HG02970 (cell line): ENCODE data around the gene TSGA10.
"Not testable (repeated sequence)": the region's sequence is repeated elsewhere in the genome, so short reads cannot be mapped to it uniquely, and the experiment has no call there.

ENCODE experiments used
- ATAC-seq: cut with Tn5 transposase; IDR thresholded peaks from one replicate; pipeline ENCODE4 v1.9.1; 2021; ENCODE audit warnings: mild to moderate bottlenecking, moderate library complexity, moderate number of reproducible peaks; ENCODE audit not compliant: unreplicated experiment, low FRiP score

TSGA10 gene

DNA sequence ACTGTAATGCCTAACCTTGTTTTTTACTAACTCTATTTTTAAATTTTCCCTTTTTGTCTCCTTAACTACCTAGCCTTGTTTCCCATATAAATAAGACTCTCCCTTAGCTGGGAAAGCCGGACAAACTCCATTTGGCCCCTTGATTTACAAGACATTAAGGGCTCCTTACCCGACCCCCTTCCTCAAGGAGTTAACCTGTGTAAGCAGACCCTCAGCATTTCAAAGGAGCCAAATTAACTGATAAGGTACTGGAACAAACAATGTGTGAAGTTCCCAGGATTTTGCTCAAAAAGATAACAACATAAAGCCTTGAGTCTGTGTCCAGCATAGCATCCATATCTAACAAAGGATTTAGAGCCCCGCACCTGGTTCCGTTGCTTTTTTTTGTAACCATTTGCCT is 72.9 kb downstream of the TSGA10 start:
- no peak for ATAC-seq

DNA sequence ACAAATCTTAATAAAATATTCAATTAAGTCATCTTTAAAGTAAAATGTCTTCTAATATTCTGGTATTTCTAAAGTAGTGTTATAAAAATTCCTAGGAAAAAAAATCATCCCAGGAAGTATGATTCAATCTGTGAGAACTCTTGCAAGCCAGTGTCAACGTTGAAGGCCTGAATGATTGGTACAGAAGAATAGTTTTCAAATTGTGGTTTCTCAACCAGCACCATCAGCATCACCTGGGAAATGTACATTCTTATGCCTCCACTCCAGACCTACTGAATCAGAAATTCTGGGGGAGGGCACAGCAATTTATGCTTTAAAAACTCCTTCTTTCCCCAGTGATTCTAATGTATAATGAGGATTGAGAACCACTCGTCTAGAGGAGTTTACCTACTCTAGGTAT is 75.5 kb downstream of the TSGA10 start:
- no peak for ATAC-seq

DNA sequence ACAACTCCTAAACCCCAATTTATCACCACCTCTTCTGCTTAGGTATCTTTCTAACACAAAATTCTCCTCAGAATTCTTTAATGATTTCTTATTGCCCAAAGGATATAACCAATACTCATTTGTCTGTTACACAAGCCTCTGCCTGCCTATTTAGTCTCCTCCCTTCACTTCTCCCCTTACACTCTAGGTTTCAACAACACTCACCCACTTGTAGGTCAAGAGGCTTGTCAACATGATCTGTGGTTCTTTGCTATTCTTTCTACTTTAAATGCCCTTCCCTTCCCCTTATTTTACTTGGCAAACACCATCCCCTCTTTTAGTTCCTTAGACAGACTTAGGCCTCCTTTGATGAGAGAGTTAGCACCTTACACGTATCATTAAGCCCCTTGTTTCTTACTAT is 82.2 kb downstream of the TSGA10 start:
- no peak for ATAC-seq

DNA sequence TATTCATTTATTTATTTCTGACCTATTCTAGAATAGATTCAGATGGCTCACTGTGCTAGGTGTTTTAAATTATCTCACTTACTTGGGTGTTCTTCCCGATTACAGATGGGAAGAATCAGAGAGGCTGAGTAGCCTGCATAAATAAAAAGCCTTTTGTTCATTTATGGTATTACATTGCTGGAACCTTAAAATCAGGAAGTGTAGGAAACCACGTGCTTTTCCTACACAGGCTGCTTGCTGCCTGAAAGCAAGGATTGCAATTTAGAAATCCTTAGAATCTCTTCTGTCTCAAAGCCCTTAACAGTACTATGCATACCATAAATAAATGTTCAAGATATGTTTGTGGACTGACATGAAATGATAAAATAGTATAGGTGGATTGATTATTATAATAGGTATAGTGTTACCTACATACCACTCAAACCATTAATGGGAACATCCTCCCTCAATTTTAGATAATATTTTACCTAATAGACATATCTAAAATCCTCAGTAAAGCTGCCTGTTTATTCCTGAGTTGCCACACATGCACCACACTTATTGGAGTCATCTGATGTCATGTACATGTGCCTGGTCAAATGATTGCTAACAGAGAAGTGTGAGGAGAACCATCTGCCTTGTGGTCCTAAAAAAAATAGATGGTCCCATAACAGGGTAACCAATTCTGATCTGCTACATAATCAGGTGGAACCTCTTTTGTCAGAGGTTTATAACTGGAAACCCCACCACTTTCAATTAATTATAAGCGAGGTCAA is 86.7 kb downstream of the TSGA10 start:
- ATAC-seq = no peak

DNA sequence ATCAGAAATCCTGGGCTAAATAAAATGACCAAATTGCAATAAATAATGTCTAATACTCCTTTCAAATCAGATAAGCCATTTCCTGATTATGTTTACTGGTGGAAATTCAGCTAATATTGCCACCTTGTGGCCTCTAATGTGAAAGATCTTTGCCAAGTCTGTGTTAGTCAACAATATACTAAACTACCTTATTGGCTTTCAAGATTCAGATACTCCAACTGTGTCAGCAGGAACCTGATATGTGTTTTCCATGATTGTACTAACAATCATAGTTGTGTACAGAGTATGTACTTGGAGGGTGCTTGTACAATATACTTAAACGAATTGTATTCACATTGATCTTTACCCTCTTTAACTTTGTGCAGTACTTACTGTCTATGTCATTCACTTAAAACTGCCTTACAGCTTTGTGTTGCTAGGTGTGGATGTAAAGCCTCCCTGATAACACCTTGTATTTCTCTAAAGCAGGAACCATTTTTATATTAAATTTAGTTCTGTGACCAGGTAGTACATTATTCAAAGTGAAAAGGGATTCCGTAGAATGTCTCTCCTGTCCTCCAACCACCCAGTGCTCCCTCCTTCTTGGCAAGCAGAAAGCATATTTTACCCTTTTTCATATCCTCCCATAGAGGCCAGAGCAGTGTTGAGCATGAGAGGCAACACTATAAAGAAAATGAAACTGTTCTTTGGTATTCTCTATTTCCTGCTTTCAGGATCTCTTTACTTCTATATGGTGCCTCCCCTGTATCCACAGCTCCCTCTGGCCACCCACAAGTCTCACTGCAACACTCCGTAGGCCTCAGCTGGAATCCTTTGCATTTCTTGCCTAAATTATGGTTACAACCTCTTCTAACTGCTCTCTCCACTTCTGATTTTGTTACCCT is 88.4 kb downstream of the TSGA10 start:
- peak; percentile 70 for ATAC-seq

DNA sequence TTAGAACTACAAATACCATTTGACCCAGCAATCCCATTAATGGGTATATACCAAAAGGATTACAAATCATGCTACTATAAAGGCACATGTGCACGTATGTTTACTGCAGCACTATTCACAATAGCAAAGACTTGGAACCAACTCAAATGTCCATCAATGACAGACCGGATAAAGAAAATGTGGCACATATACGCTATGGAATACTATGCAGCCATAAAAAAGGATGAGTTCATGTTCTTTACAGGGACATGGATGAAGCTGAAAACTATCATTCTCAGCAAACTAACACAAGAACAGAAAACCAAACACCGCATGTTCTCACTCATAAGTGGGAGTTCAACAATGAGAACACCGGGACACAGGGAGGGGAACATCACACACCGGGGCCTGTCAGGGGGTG is 105.6 kb downstream of the TSGA10 start:
- ATAC-seq = not testable (repeated sequence)

DNA sequence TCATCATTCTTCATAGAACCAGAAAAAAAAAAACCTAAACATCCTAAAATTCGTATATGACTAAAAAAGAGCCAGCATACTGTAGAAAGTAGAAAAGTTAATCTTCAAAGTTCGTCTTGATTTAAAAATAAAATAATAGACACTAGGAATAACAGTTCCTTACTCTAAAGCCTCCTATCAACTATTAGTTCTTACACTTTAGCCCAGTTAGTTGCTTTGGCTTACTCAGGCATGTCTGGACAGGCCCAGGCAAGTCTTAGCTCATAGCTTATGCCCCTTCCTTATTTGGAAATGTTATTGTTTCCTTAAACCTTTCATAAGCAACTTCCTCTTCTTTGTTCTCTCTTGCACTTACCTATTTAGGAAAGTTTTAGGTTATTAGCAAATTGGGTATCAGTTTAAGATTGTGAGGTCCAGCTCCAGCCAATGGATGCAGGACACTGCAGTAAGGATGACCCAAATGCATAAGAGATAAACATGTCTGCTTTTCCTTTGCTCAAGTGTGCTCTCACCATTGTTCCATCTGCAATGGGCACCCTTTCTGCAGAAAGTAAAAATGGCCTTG is 113.9 kb downstream of the TSGA10 start:
- ATAC-seq = not testable (repeated sequence)

DNA sequence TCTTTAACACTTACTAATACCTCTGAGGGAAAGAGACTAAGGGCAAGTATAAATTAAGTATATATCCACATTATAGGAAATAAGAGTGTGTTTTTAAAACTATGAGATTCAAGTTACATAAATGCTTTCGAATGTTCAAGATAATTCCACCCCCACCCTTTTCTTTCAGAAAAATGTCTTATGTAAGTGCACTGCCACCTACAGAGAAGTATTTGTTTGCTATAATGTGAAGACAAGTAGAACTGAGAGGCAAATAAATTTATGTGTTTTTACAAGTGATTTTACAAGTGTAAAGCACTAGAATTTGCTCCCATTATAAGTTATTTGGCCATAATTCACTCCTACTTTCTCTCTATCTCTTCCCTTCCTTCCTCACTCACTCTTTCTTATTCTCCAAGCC is 118.8 kb downstream of the TSGA10 start:
- ATAC-seq = no peak

DNA sequence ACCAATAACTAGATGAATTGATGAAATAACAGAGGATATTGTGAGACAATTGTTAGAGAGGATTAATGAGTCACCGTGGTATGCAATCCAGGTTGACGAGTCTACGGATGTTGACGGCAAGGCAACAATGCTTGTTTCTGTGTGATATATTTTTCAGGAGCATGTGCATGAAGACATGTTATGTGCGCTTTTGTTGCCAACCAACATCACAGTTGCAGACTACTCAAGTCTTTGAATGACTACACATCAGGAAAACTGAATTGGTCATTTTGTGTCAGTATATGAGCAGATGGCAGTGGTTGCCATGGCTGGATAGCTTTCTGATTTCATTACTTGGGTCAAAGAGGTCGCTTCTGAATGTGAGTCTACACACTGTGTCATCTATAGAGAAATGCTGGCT is 122.0 kb downstream of the TSGA10 start:
- no peak for ATAC-seq

DNA sequence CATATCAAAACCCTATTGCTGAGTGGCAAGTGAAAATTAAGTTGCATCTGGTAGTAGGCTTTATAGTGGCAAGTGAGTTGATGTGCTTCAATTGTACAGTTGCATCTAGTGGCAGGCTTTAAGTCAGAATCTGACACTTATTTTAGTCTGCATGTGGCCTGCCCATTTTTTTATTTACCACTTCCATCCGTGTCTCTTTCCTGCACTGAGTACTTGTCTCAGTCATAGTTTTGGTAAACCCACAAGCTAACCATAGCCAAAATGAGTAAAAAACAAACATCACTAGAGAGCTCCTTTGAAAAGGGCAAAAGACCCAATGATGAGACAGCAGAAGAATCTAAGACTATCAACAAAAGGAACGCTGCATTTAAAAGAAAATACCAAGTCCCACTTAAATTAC is 122.7 kb downstream of the TSGA10 start:
- ATAC-seq = no peak

DNA sequence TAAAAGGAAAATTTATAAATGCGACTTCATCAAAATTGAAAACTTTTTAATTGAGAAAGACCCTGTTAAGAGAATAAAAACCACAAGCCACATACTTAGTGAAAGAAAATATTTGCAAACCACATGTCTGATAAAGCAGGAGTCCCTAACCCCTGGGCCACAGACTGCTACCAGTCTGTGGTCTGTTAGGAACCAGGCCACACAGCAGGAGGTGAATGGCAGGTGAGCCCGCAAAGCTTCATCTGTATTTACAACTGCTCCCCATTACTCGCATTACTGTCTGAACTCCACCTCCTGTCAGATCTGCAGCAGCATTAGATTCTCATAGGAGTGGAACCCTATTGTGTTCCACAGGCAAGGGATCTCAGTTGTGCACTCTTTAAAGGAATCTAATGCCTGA is 123.3 kb downstream of the TSGA10 start:
- ATAC-seq = no peak

DNA sequence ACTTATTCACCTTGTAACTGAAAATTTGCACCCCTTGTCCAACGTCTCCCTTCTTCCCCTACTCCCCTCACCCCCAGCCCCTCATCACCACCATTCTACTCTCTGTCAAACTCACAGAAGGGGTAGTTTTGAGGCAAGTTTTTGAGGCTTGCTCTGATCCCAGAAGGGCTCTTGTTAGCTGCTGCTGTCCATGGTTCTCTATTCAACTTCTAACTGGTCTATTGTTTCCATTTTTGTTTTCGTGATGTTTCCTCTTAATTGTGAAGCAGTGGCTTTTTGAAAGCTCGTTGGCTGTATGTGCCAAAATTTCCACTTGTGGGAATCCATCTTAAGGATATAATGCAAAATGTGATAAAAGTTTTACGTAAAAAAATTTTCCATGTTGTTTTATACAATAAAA is 126.2 kb downstream of the TSGA10 start:
- ATAC-seq = no peak

DNA sequence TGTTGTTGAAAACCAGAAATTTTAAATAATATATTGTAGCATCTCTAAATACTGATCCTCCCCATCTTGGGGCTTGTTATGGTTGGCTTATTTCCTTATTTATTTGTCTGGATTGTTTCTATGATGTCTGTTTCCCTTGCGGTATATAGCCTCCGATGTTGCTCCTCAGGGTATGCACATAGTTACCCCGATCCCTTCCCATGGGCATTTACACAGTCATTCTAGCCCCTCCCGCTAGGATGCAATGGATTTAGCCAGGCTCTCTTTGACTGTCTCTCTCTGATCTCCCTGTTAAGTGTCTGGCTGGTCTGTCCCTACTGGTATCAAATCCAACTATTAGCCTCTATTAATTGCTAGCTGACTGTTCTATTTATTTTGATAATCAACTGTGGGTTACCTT is 126.9 kb downstream of the TSGA10 start:
- no peak for ATAC-seq

DNA sequence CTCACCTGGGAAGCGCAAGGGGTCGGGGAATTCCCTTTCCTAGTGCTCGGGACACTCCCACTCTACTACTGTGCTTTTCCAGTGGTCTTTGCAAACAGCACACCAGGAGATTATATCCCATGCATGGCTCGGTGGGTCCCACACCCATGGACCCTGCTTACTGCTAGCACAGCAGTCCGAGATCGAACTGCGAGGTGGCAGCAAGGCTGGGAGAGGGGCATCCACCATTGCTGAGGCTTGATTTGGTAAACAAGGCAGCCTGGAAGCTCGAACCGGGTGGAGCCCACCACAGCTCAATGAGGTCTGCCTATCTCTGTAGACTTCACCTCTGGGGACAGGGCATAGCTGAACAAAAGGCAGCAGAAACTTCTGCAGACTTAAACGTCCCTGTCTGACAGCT is 154.0 kb downstream of the TSGA10 start:
- no peak for ATAC-seq

DNA sequence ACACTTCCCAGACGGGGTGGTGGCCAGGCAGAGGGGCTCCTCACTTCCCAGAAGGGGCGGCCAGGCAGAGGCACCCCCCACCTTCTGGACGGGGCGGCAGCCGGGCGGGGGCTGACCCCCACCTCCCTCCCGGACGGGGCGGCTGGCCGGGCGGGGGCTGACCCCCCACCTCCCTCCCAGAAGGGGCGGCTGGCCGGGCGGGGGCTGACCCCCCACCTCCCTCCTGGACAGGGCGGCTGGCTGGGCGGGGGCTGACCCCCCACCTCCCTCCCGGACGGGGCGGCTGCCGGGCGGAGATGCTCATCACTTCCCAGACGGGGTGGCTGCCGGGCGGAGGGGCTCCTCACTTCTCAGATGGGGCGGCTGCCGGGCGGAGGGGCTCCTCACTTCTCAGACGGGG is 166.0 kb downstream of the TSGA10 start:
- ATAC-seq = not testable (repeated sequence)

DNA sequence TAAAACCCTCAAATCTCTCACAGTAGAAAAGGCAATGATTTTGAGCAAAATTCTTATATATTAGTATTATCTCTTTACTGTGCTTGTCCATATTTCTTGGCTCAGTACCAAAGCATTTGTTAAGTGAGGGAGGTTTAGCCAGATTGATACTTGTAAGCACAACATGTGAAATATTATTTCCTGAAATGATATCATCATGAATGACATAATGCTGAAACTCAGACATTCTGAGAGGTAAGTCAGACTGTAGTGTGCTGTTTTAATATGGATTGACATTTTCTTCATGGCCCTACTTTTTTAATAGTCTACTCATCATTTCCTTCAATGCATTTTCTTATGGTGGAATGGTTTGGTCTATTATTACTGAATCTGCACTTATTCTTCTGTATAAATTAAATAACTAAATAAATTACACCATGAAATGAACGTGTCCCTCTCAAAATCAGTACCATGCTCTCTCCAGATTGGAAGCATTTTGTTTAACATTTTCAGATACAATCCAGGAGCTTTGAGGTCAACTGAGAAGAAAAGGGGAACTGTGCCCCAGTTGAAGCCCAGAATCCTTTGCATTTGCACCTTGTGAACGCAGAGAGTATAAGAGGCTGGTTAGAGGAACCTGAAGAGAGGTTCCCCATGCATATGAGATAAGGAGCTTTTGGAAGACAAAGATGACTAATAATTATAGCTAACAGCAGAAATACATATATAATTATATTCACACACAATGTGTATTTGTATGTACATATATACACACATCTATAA is 168.7 kb downstream of the TSGA10 start:
- no peak for ATAC-seq

DNA sequence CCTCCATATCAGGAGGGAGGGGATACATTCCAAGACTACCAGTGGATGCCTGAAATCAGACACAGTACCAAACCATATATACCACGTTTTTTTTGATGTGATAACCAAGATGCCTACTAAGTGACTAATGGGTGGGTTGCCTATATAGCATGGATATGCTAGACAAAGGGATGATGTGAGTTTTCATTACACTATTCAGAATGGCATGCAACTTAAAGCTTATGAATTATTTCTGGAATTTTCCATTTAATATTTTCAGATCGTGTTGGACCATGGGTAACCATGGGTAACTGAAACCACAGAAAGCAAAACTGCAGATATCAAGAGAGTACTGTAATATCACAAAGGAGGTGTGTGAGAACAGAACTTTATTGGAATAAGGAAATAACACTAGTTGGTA is 179.1 kb downstream of the TSGA10 start:
- ATAC-seq = no peak

DNA sequence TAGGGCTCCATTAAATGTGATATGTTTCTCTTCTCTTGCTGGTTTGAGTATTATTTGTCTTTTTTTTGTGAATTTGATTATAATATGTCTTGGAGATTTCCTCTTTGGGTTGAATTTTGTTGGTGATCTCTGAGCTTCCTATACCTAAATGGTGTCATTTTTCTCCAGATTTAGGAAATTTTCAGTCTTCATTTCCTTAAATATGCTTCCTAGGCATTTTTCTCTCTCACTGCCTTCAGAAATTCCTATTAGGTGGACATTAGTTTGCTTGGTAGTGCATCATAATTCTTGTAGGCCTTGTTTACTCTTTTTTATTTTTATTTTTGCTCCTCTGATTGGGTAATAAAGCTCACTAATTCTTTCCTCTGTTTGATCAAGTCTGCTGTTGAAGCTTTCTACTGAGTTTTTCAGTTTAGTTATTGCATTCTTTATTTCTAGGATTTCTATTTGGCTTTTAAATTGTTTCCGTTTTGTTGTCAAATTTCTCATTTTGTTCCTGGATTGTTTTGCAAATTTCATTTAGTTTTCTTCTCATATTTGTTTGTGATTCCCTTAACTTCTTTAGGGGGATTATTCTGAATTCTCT is 182.1 kb downstream of the TSGA10 start:
- ATAC-seq = no peak

DNA sequence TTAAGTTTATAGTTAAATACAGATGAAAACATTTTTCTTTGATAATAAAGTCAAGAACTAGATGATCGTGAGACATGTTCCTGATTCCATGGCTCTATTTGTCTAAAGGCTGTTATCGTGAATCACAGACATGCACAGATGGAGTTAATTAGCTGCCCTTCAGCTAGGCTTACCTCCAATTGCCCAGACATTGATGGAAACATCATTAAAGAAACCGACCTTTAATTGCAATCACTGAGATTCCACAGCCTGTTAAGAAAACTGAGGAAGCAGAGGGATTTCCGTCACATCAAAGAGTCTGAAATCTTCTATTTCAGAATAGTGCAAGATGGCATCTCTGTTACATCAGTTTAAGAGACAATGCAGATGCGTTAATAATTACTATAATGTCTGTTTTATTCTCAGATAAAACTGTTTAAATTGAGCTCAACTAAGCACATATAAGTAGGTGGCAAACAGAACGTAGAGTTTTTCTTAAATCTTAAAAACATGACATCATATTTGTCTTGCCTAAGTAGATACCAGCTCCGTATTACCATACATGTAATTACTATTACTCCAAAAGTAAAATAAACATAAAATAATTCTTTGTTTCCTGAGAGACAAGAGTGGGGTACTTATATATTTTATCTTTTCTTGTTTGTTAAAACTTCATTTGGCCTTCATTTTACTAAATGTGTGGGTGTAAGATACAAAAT is 194.8 kb downstream of the TSGA10 start:
- ATAC-seq = no peak

DNA sequence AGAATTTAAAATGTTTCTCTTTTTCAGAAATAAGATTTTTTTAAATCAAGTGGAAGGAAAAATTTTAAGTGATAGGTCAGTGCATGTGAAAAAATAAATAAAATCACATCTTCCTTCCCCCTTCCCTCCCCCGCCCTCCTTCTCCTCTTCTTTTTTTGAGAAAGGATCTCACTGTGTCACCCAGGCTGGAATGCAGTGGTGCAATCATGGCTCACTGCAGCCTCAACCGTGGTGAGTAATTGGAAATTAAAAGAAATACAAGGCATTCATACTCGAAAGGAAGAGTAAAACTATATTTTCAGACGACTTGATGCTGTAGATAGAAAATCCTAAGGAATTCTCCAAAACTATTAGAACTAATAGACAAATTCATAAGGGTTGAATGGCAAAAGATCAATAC is 201.8 kb downstream of the TSGA10 start:
- ATAC-seq = no peak
